Breast epithelium (tissue), 4 donors: ENCODE results near the gene PNLIPRP1. TPM values are rescaled to one million over a fixed set of nuclear protein-coding genes. Genes with fewer than 3 reads are reported as not detected.

ENCODE experiments used
- DNase-seq, 2 donors: peaks; one replicate each; pipeline ENCODE4 v3.0.0-alpha.2; 2019; ENCODE audit warnings: low spot score in 2 of 2
- H3K27ac ChIP-seq, 2 donors: fragments of 200-600 bp; sonication (generic) in 1 of 2; one replicate each; pipeline ENCODE4 v1.5.1; 2016 to 2019; ENCODE audit warnings: mild to moderate bottlenecking in 1 of 2
- H3K27me3 ChIP-seq, 2 donors: fragments of 200-600 bp; sonication (generic) in 1 of 2; one replicate each; pipeline versions ENCODE4 v1.5.1 to v1.6.0; 2017 to 2019; ENCODE audit warnings: control low read depth in 1 of 2, mild to moderate bottlenecking in 1 of 2
- H3K36me3 ChIP-seq: fragments of 200-600 bp; one replicate; pipeline ENCODE4 v1.5.1; 2019
- H3K4me1 ChIP-seq, 2 donors: fragments of 200-600 bp; sonication (generic); one replicate each; pipeline ENCODE4 v1.5.1; 2016 to 2019; ENCODE audit warnings: control low read depth in 1 of 2
- H3K4me3 ChIP-seq, 3 donors: fragments of 200-600 bp; sonication (generic); 1 replicate in 2 of 3; 2 replicates in 1 of 3; pipeline ENCODE4 v1.5.1; 2016 to 2019; ENCODE audit warnings: mild to moderate bottlenecking in 3 of 3, moderate library complexity in 2 of 3
- H3K9me3 ChIP-seq, 2 donors: fragments of 200-600 bp; sonication (generic) in 1 of 2; one replicate each; pipeline ENCODE4 v1.5.1; 2016 to 2019; ENCODE audit warnings: control low read depth in 1 of 2
- POLR2A ChIP-seq: fragments of 450-650 bp; IDR thresholded peaks from one replicate; pipeline ENCODE4 v1.6.1; 2016; ENCODE audit warnings: antibody characterized with exemption, mild to moderate bottlenecking, moderate library complexity
- POLR2AphosphoS5 ChIP-seq, 3 donors: sonication (generic); formaldehyde crosslinking; IDR thresholded peaks; one replicate each; pipeline ENCODE4 v1.6.1; 2017; ENCODE audit warnings: antibody characterized with exemption in 3 of 3
- intact Hi-C: fragments of 100-400 bp; cut with DNase I; formaldehyde crosslinking; loops from one replicate; pipeline ENCODE4 v1.15.1; 2023; ENCODE audit warnings: low total_unique reads
- total RNA-seq, 3 donors: library from RNA; depleted of rRNA; stranded (reverse); fragments of >200 nt; gene quantifications; one replicate each; pipeline ENCODE4 v1.1.0, GENCODE V29; 2016
- TF ChIP-seq, protein P1 (sequence below), 3 donors: fragments of 450-650 bp; IDR thresholded peaks; one replicate each; pipeline ENCODE4 v1.5.1; 2016 to 2017; ENCODE audit warnings: antibody characterized with exemption in 3 of 3, mild to moderate bottlenecking in 3 of 3, moderate library complexity in 3 of 3

Gene PNLIPRP1
- total RNA-seq, 3 donors from 2014 or later: not detected

DNA sequence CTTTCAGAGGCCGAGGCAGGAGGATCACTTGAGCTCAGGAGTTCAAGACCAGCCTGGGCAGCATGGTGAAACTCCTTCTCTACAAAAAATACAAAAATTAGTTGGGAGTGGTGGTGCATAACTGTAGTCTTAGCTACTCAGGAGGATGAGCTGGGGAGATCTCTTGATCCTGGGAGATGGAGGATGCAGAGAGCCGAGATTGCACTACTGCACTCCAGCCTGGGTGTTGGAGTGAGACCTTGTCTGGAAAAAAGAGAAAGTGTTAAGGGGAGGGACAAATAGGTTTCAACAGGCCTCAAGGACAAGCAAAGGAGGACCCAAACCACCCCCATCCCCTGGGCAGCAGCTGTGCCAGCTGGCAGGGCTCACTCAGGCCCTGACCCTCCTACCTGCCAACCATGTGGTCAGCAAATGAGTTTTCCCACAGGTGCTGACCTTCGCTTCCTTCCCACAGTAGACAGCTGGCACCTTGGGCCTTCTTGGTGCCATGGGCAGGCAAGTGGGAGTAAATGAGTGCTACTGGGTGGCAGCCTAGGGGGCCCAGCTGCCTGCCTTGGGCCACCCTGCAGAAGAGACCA is 24.5 kb downstream of the PNLIPRP1 start:
- no peak for DNase-seq
- Histone ChIP-seq H3K27ac (no peak overlapping the region), H3K4me3 (no peak overlapping the region), H3K27me3 (peaks cover 0 to 11% of the 10 kb centered on the region in 2 donors), H3K9me3 (no peaks in the 10 kb centered on the region), H3K36me3 (no peaks in the 10 kb centered on the region), H3K4me1 (no peaks in the 10 kb centered on the region)
- intact Hi-C loops: no loop called here
- TF ChIP-seq, protein P1, sequence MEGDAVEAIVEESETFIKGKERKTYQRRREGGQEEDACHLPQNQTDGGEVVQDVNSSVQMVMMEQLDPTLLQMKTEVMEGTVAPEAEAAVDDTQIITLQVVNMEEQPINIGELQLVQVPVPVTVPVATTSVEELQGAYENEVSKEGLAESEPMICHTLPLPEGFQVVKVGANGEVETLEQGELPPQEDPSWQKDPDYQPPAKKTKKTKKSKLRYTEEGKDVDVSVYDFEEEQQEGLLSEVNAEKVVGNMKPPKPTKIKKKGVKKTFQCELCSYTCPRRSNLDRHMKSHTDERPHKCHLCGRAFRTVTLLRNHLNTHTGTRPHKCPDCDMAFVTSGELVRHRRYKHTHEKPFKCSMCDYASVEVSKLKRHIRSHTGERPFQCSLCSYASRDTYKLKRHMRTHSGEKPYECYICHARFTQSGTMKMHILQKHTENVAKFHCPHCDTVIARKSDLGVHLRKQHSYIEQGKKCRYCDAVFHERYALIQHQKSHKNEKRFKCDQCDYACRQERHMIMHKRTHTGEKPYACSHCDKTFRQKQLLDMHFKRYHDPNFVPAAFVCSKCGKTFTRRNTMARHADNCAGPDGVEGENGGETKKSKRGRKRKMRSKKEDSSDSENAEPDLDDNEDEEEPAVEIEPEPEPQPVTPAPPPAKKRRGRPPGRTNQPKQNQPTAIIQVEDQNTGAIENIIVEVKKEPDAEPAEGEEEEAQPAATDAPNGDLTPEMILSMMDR (IDR thresholded peaks at IDR 0.05): no peak
- TF ChIP-seq POLR2AphosphoS5 (IDR thresholded peaks at IDR 0.05) (no peak), POLR2A (no peak)

DNA sequence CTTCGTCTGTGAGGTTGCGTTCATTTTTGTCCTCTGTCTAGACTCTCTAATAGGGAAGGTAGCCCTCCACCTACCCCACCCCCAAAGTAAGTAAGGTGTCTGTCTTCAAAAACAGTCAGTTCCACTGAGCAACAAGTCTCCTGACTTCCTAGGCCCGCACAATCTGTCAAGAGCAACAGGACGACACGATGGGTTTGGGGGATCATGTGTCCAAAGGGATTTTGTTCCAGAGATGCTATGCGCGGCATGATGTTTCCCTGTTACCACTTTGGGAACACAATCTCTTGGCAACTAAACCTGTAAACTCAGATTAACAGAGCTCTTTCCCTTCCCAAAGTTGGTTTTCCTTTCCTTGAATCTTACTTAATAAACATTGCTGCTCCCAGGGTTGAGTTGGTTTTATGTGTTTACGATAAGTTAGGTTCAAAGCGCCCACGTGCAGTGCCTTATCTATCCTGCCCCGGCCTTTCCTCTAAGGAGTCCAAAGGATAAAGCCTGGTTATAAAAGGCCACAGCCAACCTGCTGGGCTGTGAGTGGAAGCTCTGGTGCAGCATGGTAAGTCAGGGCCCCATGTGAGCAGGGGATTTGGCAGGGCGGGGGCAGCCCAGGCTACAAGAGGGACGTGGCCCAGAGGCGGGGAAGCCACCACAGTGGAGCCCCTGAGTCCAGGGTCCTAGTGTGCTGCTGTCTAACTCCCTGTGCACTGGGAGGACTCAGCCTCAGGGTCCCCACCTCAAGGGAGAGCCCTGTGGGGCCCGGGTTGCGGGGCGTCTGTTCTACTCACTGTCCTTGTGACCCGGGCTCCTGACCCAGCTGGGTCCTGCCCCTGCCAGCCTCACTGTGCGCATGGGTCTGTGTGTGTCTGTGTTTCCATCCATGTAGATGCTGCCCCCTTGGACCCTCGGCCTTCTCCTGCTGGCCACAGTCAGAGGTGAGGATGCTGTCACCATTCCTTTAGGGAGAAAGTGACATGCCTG is 30.0 kb downstream of the PNLIPRP1 start, which contains the start of gene PNLIPRP2:
PNLIPRP2 (plus strand) TSS at position 531 of the 978 bp plus-strand sequence.
- Histone ChIP-seq H3K4me3 (no peak within 1 kb of the TSS), H3K27me3 (peaks cover 0 to 2% of the 10 kb centered on the region in 2 donors), H3K9me3 (no peaks in the 10 kb centered on the region), H3K27ac (no peak within 1 kb of the TSS), H3K36me3 (peaks cover 4% of the 10 kb centered on the region), H3K4me1 (no peaks in the 10 kb centered on the region)
- DNase-seq: no peak
- intact Hi-C loops: no loop called here
- TF ChIP-seq, protein P1 (IDR thresholded peaks at IDR 0.05): no peak
- TF ChIP-seq POLR2A: no peak
- TF ChIP-seq POLR2AphosphoS5 (IDR thresholded peaks at IDR 0.05): no peak

DNA sequence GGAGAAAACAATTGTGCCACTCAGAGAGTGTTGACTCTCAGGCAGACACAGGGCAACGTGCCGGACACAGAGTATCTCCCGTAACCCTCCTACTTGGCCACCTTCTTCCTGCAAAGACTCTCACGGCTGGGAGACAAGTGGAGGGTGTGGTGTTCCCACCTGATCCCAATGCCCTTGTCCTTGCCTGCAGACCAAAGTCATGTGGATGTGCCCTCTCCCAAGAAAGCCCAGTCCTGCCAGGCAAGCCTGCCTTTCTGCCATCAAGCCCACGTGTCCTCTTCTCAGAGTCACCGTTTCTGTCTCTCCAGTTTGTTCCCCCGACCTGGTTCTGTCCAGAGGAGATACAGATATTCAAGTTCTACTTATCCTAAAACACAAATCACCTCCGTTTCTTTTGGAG is 30.7 kb downstream of the PNLIPRP1 start:
- TF ChIP-seq POLR2AphosphoS5 (IDR thresholded peaks at IDR 0.05) (no peak), POLR2A (no peak)
- TF ChIP-seq, protein P1 (IDR thresholded peaks at IDR 0.05): no peak
- H3K4me1 ChIP-seq: no peaks in the 10 kb centered on the region
- no peaks in the 10 kb centered on the region for H3K9me3 ChIP-seq
- H3K4me3 ChIP-seq: no peak overlapping the region
- H3K27ac ChIP-seq: no peak overlapping the region
- intact Hi-C loops: no loop called here
- peaks cover 4% of the 10 kb centered on the region for H3K36me3 ChIP-seq
- DNase-seq: no peak
- peaks cover 0 to 4% of the 10 kb centered on the region in 2 donors for H3K27me3 ChIP-seq

DNA sequence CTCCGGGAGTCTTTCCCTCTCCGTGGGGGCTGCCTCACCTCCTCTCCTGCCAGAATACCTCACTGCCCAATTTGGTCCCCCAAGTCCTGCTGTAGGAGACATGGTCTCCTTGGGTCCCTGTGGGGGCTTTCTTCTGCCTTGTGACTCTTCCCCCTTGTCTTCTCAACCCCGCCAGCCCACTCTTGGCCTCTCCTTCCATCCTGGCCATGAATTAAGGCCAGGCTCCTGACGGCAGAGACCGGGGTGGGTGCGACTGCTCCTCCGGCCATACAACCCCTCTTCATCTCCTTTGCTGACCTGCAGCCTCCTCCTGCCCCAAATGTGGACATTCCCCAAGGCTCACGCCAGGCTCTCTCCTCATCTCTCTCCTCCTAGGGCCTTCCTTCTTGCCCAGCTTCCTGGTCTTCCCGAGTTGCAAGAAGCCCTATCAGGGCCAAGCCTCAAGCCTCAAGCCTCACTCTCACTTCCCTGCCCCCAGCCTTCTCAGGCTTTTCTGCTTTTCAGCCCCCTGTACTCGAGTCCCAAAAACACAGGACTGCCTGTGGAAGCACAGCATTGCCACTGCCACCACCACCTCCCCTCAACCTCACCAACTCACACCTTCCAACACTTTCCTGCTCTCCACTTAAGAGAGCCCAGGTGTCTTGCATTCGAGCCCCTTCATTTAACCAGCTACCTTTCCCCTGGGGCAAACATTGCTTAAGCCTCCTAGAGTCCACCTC is 31.3 kb downstream of the PNLIPRP1 start:
- DNase-seq: no peak
- TF ChIP-seq POLR2A: no peak
- no peak for TF ChIP-seq POLR2AphosphoS5 (IDR thresholded peaks at IDR 0.05)
- TF ChIP-seq, protein P1 (IDR thresholded peaks at IDR 0.05): no peak

More for the DNA sequence above, 31.3 kb downstream of the PNLIPRP1 start:
- Histone ChIP-seq H3K27me3 (peaks cover 0 to 10% of the 10 kb centered on the region in 2 donors), H3K36me3 (peaks cover 4% of the 10 kb centered on the region), H3K4me3 (no peak overlapping the region), H3K4me1 (no peaks in the 10 kb centered on the region), H3K27ac (no peak overlapping the region), H3K9me3 (no peaks in the 10 kb centered on the region)
- intact Hi-C loops: no loop called here
